NCI-H2196 (cell line): Measurements from ENCODE around the gene CAMKMT.
A peak's percentile ranks its signal among the peaks of the same experiment; 100 is the strongest.
"Not testable (repeated sequence)": the region's sequence is repeated elsewhere in the genome, so short reads cannot be mapped to it uniquely, and the experiment has no call there.

Source experiments
- DNase-seq: peaks from one replicate; lab custom pipeline; 2025; ENCODE audit not compliant: unreplicated experiment; lab: John Stamatoyannopoulos, UW

Gene CAMKMT

GRCh38 chr2:44580875-44581515 lies 219.2 kb downstream of the CAMKMT start:
- DNase-seq = no peak

DNA sequence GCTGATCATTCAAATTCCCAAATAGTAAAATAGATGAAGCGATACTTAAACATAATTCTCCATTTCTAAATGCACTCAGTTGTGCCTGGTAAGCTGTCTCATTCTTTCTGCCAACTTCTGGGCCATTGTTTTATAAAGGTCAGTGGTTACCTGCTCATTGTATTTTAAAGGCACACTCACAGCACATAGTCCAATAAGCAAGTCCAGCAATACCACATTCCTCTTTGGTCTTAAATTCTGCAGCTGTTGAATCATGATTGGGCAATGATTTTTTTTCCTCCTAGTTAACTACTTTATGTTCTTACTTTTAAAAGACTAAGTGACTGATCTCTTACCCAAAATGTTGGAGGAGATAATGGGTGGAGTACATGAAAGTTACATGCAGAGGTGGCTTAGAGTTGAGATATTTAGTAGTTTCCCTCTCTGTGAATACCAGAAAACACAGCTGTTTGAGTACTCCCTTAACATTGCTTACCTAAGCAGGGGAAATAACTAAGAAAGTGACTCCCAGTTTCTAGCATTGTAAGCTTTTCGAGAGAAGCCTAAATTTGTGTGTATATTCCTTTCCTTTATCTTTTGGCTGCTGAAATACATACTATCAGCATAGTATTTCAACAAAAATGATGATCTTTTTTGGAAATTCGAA lies 220.7 kb downstream of the CAMKMT start:
- DNase-seq = no peak

DNA sequence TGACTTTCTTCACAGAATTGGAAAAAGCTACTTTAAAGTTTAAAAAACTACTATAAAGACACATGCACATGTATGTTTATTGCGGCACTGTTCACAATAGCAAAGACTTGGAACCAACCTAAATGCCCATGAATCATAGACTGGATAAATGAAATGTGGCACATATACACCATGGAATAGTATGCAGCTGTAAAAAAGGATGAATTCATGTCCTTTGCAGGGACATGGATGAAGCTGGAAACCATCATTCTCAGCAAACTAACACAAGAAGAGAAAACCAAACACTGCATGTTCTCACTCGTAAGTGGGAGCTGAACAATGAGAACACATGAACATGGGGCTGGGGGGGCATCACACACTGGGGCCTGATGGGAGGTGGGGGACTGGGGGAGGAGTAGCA lies 233.9 kb downstream of the CAMKMT start:
- not testable (repeated sequence) for DNase-seq

DNA sequence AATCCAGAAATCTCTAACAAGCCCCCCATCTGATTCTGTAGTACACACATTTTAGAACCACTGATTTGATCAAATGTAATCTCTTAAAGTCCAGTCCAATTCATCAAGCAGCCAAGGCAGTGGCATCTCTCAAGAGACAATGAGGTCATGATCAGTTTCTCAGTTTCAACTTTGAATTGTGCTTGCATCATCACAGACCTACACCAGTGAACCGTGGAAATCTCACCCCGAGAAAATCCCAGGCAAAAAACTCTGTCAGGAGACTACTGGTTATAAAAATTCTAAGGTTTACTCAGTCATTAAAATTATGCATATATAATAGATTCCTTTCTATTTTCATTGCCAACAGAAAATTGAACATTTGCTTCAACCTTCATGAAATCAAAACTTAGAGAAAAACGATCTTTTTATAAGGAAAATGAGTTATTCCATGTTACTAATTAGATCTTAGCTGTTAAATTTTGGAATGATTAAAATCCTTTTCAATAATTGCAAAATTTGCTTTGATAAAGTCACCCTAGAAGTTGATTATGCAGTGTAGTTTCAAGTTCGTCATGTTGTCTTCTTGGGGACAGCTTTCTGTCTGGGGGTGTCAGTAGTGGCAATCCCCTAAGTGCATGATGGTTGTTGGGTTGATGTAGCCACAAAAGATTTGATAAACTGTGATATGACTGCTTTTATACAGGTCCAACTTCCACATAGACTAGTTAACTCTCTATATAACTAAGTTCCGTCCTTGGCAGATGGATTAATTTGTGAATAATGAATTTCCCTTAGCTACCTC lies 235.0 kb downstream of the CAMKMT start:
- no peak for DNase-seq

DNA sequence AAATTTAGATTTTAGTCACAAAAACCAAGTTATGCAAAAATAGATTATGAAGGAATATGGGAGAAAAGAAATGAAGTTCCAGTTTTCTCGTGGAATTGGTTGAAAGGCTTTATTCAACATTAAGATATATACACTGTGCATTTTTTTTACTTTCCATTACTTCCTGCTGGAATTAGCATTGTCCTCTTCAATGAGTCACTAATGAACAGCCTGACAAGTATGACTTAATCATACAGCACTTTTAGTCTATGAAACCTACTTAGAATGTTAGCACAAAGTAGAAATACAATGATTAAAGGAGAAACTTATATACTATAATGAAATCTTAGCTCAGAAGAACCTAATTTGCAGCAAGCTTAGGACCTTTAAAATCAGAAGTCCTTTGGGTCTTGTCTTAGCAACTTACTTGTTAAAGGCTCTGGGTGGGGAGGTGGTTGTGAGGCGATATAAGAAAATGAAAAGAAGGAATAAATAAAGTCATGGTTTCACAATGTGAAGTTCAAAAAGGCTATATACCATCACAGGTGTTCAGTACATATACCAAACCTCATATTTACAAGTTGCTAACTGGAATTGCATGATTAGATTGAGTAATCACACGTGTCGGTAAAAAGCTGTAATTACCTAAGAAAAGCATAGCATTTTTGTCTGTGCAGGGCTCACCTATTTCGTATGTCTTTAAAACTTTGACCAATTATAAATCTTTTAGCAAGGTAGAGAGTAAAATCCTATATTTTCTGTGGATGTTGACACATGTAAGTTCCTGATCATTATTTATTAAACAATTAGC lies 236.8 kb downstream of the CAMKMT start:
- DNase-seq = no peak

DNA sequence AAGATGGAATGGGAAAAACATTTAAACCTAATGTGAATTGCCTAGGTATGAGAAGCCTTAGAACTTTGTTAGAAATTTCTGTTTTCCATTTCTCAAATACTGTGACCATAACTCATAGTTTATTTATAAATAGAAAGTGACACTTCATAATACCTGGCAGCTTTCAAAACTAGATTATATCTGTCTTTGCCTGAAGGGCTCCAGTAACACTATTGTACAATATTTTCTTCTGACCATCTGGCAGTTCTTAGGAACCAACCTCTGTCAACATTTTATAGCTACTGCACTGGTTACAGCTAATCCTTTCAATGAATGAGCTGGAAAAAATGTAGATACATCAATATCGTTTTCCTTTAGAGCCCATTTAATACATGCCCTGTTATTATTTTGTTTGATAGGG lies 237.4 kb downstream of the CAMKMT start:
- DNase-seq = no peak

DNA sequence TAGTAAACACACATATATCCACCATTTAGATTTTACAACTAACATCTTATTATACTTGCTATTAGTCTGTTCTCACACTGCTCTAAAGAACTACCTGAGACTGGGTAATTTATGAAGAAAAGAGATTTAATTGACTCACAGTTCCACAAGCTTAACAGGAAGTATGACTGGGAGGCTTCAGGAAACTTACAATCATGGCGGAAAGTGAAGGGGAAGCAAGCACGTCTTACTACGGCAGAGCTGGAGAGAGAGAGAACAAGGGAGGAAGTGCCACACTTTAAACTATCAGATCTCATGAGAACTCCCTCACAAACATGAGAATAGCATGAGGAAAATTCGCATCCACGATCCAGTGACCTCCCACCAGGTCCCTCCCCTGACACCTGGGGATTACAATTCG lies 240.7 kb downstream of the CAMKMT start:
- DNase-seq = no peak

DNA sequence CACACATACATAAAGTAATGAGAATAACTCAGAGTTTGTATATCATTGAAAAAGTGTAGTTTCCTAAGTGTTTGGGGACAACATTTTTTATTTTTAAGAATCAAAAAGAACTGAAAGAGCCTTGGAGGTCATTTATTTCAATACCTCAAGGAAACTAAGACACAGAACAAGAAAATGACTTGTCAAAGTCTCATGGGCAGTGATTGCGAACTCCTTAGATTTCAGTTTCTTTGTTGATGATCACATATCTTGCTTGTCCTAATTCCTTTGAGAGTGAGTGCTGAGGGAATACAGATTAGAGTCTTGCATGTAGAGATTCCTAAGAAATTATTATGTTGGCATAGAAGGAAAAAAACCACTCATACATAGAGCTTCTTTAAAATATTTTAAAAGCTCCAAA lies 243.8 kb downstream of the CAMKMT start:
- no peak for DNase-seq

GRCh38 chr2:44612276-44612675 lies 250.5 kb downstream of the CAMKMT start:
- no peak for DNase-seq

- no peak for DNase-seq
These were observed 253.2 kb downstream of the CAMKMT start for GRCh38 chr2:44614940-44615339.

- no peak for DNase-seq
These were observed 254.3 kb downstream of the CAMKMT start for GRCh38 chr2:44615950-44616518.

GRCh38 chr2:44616667-44617155 lies 255.0 kb downstream of the CAMKMT start:
- DNase-seq = no peak

DNA sequence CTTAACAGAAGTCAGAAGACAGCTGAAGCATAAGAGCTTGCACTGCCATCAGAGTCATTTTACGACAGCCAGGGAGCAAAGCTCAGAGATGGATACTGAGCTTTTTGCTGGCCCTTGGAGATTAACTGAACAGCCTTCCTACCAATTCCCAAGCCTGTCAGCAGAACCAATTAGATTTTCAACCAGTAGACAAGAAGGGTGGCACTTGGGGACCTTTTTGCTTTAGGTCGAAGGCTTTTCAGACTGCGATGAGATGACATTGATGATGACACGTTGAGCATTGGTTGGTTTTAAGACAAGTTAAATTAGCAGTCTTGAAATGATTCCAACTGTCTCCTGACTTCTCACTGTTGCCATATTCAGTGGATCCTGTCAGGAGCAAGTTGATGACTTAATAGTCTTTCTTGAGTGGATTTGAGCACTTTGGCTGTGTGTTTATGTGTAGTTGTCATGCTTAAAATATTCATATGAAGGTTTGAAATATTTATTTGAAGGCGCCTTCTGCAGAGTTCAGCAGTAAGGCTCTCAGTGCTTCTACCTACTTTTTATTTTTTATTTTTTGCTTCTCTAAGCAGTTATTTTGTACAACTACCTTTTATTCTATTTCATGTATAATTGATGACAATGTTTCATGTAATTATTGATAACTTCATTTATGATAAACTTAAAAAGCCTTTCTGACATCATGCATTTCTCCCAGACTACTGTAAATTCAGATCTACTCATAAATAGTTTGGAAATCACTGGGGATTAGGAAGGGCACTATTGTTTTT lies 256.7 kb downstream of the CAMKMT start:
- no peak for DNase-seq

- DNase-seq = no peak
These were observed 258.6 kb downstream of the CAMKMT start for GRCh38 chr2:44620189-44620990.

GRCh38 chr2:44623622-44624351 lies 262.0 kb downstream of the CAMKMT start:
- peak; percentile 52 for DNase-seq

GRCh38 chr2:44628297-44628696 lies 266.6 kb downstream of the CAMKMT start:
- no peak for DNase-seq

- no peak for DNase-seq
These were observed 271.4 kb downstream of the CAMKMT start for GRCh38 chr2:44632931-44633689.

DNA sequence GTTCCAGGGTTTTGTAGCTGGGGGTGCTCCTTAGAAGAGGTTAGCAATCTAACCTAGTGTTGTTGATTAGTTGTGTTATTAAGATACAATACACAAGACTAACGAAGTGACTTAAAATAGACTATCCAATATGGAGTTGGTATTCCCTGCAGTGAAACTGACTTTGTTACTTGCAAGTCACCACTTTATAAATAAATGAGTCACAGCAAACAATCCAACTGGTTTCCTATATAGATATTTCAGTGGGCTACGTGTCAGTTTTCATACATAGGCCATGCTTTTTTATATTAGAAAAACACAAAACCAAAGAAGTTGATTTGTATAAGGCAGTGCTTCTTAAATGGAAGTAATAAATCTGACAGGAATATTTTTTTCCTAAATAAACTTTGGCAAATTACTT lies 274.0 kb downstream of the CAMKMT start:
- no peak for DNase-seq
